ENCODE measurements around the gene INPP4A. TPM values are rescaled to one million over a fixed set of nuclear protein-coding genes. Genes with fewer than 3 reads are reported as not detected.

The INPP4A gene
- polyA plus RNA-seq, 1 donor from 2014 or later: 51.4 TPM

DNA sequence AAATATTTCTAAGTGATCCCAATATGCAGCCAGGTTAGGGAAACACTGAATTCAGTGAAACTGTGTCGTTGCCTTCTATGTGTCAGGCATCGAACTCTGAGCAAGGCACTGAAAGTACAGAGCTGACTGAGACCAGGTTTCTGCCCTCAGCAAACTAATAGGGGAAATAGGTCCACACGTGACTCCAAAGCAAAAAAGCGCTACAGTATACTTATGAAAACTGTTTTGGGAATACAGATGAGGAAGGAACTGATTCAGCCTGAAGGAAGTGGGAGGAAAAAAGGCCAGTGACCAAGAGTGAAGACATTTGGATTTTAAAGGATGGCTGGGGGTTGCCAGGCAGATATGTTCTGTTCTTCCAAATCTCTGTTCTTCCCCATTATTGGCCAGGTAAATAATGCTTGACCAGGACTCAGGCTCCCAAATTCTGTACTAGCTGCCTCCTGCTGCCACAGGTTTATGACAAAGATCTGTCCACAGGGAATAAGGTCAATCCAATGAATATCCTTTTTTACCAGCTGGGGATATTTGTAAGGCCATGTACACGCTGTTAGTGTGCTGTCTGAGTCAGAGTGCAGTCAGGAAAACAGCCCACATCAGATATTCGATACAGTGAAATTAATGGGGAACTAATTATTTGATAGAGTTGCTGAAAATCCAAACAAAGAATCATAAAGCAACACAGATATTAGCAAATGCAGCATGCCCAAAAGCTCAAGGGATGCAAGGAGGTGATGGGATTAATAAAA, 24.5 kb upstream of the INPP4A start:
- no peaks in the 10 kb centered on the region for H4K20me1 ChIP-seq (ENCODE audit: insufficient read depth)
- no peak overlapping the region for H3K4me3 ChIP-seq (ENCODE audit: low read length)
- no peak overlapping the region for H3K27ac ChIP-seq (ENCODE audit: low read length)
- H3K9ac ChIP-seq (ENCODE audit: low read length): no peak overlapping the region
- no peaks in the 10 kb centered on the region for H3K79me2 ChIP-seq (replicated peaks; ENCODE audit: insufficient read depth, low read length)
- no peaks in the 10 kb centered on the region for H3K9me2 ChIP-seq (ENCODE audit: insufficient read depth, low read length)
- H3K27me3 ChIP-seq (ENCODE audit: insufficient read depth, low read depth, low read length): no peaks in the 10 kb centered on the region
- no peak overlapping the region for H3K4me2 ChIP-seq (ENCODE audit: low read length)
- H2AFZ ChIP-seq (ENCODE audit: low read depth, low read length): no peak overlapping the region
- H3K9me3 ChIP-seq (ENCODE audit: low read length): no peaks in the 10 kb centered on the region
- TF ChIP-seq POLR2AphosphoS5 (IDR thresholded peaks at IDR 0.05): no peak
- TF ChIP-seq CTCF (IDR thresholded peaks at IDR 0.05; ENCODE audit: poor library complexity, severe bottlenecking): no peak
- no peak for TF ChIP-seq EZH2 (IDR thresholded peaks at IDR 0.05; ENCODE audit: borderline replicate concordance, insufficient read depth, low read length, poor library complexity, severe bottlenecking)
- no peak for TF ChIP-seq SMC3 (conservative IDR thresholded peaks at IDR 0.05; ENCODE audit: poor library complexity)
- TF ChIP-seq RAD21 (conservative IDR thresholded peaks at IDR 0.05): no peak
- TF ChIP-seq MXI1 (conservative IDR thresholded peaks at IDR 0.05; ENCODE audit: poor library complexity, severe bottlenecking): no peak
- TF ChIP-seq TAF1 (IDR thresholded peaks at IDR 0.05; ENCODE audit: low read depth): no peak
- no peak for TF ChIP-seq EP300 (conservative IDR thresholded peaks at IDR 0.05; ENCODE audit: poor library complexity, severe bottlenecking)
- TF ChIP-seq, protein P1, sequence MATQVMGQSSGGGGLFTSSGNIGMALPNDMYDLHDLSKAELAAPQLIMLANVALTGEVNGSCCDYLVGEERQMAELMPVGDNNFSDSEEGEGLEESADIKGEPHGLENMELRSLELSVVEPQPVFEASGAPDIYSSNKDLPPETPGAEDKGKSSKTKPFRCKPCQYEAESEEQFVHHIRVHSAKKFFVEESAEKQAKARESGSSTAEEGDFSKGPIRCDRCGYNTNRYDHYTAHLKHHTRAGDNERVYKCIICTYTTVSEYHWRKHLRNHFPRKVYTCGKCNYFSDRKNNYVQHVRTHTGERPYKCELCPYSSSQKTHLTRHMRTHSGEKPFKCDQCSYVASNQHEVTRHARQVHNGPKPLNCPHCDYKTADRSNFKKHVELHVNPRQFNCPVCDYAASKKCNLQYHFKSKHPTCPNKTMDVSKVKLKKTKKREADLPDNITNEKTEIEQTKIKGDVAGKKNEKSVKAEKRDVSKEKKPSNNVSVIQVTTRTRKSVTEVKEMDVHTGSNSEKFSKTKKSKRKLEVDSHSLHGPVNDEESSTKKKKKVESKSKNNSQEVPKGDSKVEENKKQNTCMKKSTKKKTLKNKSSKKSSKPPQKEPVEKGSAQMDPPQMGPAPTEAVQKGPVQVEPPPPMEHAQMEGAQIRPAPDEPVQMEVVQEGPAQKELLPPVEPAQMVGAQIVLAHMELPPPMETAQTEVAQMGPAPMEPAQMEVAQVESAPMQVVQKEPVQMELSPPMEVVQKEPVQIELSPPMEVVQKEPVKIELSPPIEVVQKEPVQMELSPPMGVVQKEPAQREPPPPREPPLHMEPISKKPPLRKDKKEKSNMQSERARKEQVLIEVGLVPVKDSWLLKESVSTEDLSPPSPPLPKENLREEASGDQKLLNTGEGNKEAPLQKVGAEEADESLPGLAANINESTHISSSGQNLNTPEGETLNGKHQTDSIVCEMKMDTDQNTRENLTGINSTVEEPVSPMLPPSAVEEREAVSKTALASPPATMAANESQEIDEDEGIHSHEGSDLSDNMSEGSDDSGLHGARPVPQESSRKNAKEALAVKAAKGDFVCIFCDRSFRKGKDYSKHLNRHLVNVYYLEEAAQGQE (IDR thresholded peaks at IDR 0.05; ENCODE audit: borderline replicate concordance): no peak
- no peaks in the 10 kb centered on the region for H3K36me3 ChIP-seq (ENCODE audit: insufficient read depth, low read length)
- no peaks in the 10 kb centered on the region for H3F3A ChIP-seq (ENCODE audit: insufficient read depth, low read length, poor library complexity, severe bottlenecking)

- H3K9me3 ChIP-seq (ENCODE audit: low read length): no peaks in the 10 kb centered on the region
- H3K9ac ChIP-seq (ENCODE audit: low read length): no peak overlapping the region
- H3K79me2 ChIP-seq (replicated peaks; ENCODE audit: insufficient read depth, low read length): no peaks in the 10 kb centered on the region
- H3K4me2 ChIP-seq (ENCODE audit: low read length): no peak overlapping the region
- H4K20me1 ChIP-seq (ENCODE audit: insufficient read depth): no peaks in the 10 kb centered on the region
- H3K36me3 ChIP-seq (ENCODE audit: insufficient read depth, low read length): no peaks in the 10 kb centered on the region
- no peaks in the 10 kb centered on the region for H3F3A ChIP-seq (ENCODE audit: insufficient read depth, low read length, poor library complexity, severe bottlenecking)
- no peak for TF ChIP-seq RAD21 (conservative IDR thresholded peaks at IDR 0.05)
- no peak for TF ChIP-seq MXI1 (conservative IDR thresholded peaks at IDR 0.05; ENCODE audit: poor library complexity, severe bottlenecking)
- no peak for TF ChIP-seq EZH2 (IDR thresholded peaks at IDR 0.05; ENCODE audit: borderline replicate concordance, insufficient read depth, low read length, poor library complexity, severe bottlenecking)
- no peak for TF ChIP-seq SMC3 (conservative IDR thresholded peaks at IDR 0.05; ENCODE audit: poor library complexity)
- no peak for TF ChIP-seq POLR2AphosphoS5 (IDR thresholded peaks at IDR 0.05)
- TF ChIP-seq CTCF (IDR thresholded peaks at IDR 0.05; ENCODE audit: poor library complexity, severe bottlenecking): no peak
- TF ChIP-seq EP300 (conservative IDR thresholded peaks at IDR 0.05; ENCODE audit: poor library complexity, severe bottlenecking): no peak
- TF ChIP-seq TAF1 (IDR thresholded peaks at IDR 0.05; ENCODE audit: low read depth): no peak
- TF ChIP-seq, protein P1 (IDR thresholded peaks at IDR 0.05; ENCODE audit: borderline replicate concordance): no peak
- no peak overlapping the region for H2AFZ ChIP-seq (ENCODE audit: low read depth, low read length)
- no peaks in the 10 kb centered on the region for H3K27me3 ChIP-seq (ENCODE audit: insufficient read depth, low read depth, low read length)
- H3K4me3 ChIP-seq (ENCODE audit: low read length): no peak overlapping the region
- H3K27ac ChIP-seq (ENCODE audit: low read length): no peak overlapping the region
- H3K9me2 ChIP-seq (ENCODE audit: insufficient read depth, low read length): no peaks in the 10 kb centered on the region
Measured at GRCh38 chr2:98422449-98422848, 22.2 kb upstream of the INPP4A start.
